K562 (cell line): ENCODE data around the gene KRI1. TPM values are rescaled to one million over a fixed set of nuclear protein-coding genes. Genes with fewer than 3 reads are reported as not detected.

ENCODE experiments used
- ATAC-seq: fragments of 200-7000 bp; cut with Tn5 transposase; 3 replicates; pipeline ENCODE4 v1.9.1; 2020; ENCODE audit warnings: moderate library complexity
- BruUV-seq: library from RNA; stranded (reverse); fragments of 400-500 nt; replicated peaks from 2 replicates; lab custom pipeline; 2021; lab: Mats Ljungman, UMichigan
- CTCF ChIA-PET: fragments of 300-600 bp; formaldehyde crosslinking; extraction: SDS; loops from one replicate; lab custom pipeline; 2021; ENCODE audit warnings: low intra/inter-chr PET ratio; lab: Yijun Ruan, JAX
- POLR2A ChIA-PET: fragments of 300-600, 350-650 bp; sonication (Branson Sonifier 250); formaldehyde crosslinking; extraction: SDS; loops from one replicate; lab custom pipeline; 2021; ENCODE audit warnings: antibody characterized with exemption, inconsistent platforms; lab: Yijun Ruan, JAX
- DNase-seq, 4 experiments: peaks; one replicate each; pipeline versions ENCODE4 v3.0.0 to v3.0.0-alpha.2; 2011 to 2018; ENCODE audit warnings: low spot score in 3 of 4, mixed read lengths in 3 of 4; ENCODE audit errors: extremely low read depth in 1 of 4
- FAIRE-seq: peaks from 2 replicates; lab custom pipeline; 2011; peaks lifted over from hg19 to GRCh38; lab: Jason Lieb, UNC
- H2AFZ ChIP-seq: 2 replicates; pipeline ENCODE4 v1.6.0; 2011; ENCODE audit warnings: low read depth, low read length, control low read depth, inconsistent platforms
- H3K27ac ChIP-seq: fragments of 200-600 bp; 3 replicates; pipeline ENCODE4 v1.8.0; 2011; ENCODE audit warnings: low read depth, mild to moderate bottlenecking, control low read depth, inconsistent platforms, low read length, moderate library complexity, mixed read lengths; ENCODE audit errors: extremely low read depth
- H3K27me3 ChIP-seq, 2 experiments: fragments of 300-600 bp in 1 of 2; 2 replicates in 1 of 2; 3 replicates in 1 of 2; pipeline versions ENCODE4 v1.6.0 to v1.8.0; 2011; ENCODE audit warnings: inconsistent platforms in 2 of 2, low read length in 2 of 2, mild to moderate bottlenecking in 1 of 2, mixed read lengths in 1 of 2, moderate library complexity in 1 of 2; ENCODE audit not compliant: control insufficient read depth in 2 of 2, insufficient read depth in 2 of 2
- H3K36me3 ChIP-seq: fragments of 300-600 bp; 3 replicates; pipeline ENCODE4 v1.8.0; 2011; ENCODE audit warnings: mild to moderate bottlenecking, low read length, inconsistent platforms; ENCODE audit not compliant: control insufficient read depth, insufficient read depth
- H3K4me1 ChIP-seq, 2 experiments: fragments of 200-600 bp in 1 of 2; replicated peaks in 1 of 2; 2 replicates in 1 of 2; 3 replicates in 1 of 2; pipeline versions ENCODE4 v1.5.1 to v1.8.0; 2011; ENCODE audit warnings: inconsistent platforms in 2 of 2, low read length in 2 of 2, mild to moderate bottlenecking in 1 of 2, mixed read lengths in 1 of 2, moderate library complexity in 1 of 2; ENCODE audit not compliant: control insufficient read depth in 2 of 2, insufficient read depth in 2 of 2
- H3K4me2 ChIP-seq: 2 replicates; pipeline ENCODE4 v1.6.1; 2011; ENCODE audit warnings: low read length, control low read depth, inconsistent platforms, mixed read lengths; ENCODE audit not compliant: insufficient read depth
- H3K4me3 ChIP-seq: fragments of 200-600 bp; sonication (generic), shearing (Covaris generic); 2 replicates; pipeline ENCODE4 v1.5.1; 2016; ENCODE audit warnings: control low read depth, inconsistent platforms
- H3K79me2 ChIP-seq: fragments of 200-600 bp; 3 replicates; pipeline ENCODE4 v1.8.0; 2011; ENCODE audit warnings: low read length, inconsistent platforms; ENCODE audit not compliant: control insufficient read depth, insufficient read depth
- H3K9ac ChIP-seq, 2 experiments: 2 replicates each; pipeline versions ENCODE4 v1.6.0 to v1.6.1; 2011; ENCODE audit warnings: low read depth in 2 of 2, low read length in 2 of 2, control low read depth in 1 of 2, inconsistent platforms in 1 of 2, mild to moderate bottlenecking in 1 of 2, mixed read lengths in 1 of 2; ENCODE audit not compliant: insufficient read depth in 1 of 2
- H3K9me1 ChIP-seq: one replicate; pipeline ENCODE4 v1.6.0; 2011; ENCODE audit warnings: inconsistent platforms, mild to moderate bottlenecking, low read length, moderate library complexity; ENCODE audit not compliant: control insufficient read depth, insufficient read depth
- H3K9me3 ChIP-seq: replicated peaks from 2 replicates; pipeline ENCODE4 v1.5.1; 2011; ENCODE audit warnings: low read depth, low read length, inconsistent platforms; ENCODE audit not compliant: control insufficient read depth, insufficient read depth
- H4K20me1 ChIP-seq: replicated peaks from 2 replicates; pipeline ENCODE4 v1.6.1; 2011; ENCODE audit warnings: low read length, inconsistent platforms, mixed read lengths; ENCODE audit not compliant: control insufficient read depth, insufficient read depth
- MAFK ChIP-seq: IDR thresholded peaks from 2 replicates; pipeline ENCODE4 v1.6.1; 2011; ENCODE audit warnings: low read length, improper control_type of control experiment
- POLR2H ChIP-seq: IDR thresholded peaks from 2 replicates; pipeline ENCODE4 v1.6.1; 2016; ENCODE audit warnings: missing genetic modification characterization, low read depth, mild to moderate bottlenecking, control low read depth, missing compliant biosample characterization, moderate library complexity
- RNF2 ChIP-seq: sonication (generic); IDR thresholded peaks from 2 replicates; pipeline ENCODE4 v1.6.1; 2016
- WGBS: fragments of 100-300 bp; shearing (Covaris generic); methylation state at CpG from one replicate; pipeline ENCODE4 v1.1.6; 2016; ENCODE audit warnings: low coverage, mixed read lengths; ENCODE audit not compliant: insufficient coverage; ENCODE audit errors: missing lambda C conversion rate; 5-methylcytosine and 5-hydroxymethylcytosine counted together
- in situ Hi-C: fragments of 300-500 bp; cut with MboI; formaldehyde crosslinking; loops from 4 replicates; pipeline ENCODE4 v1.15.0; 2018; ENCODE audit warnings: inconsistent platforms, mixed read lengths
- intact Hi-C: fragments of 100-400 bp; cut with micrococcal nuclease; formaldehyde crosslinking; loops from 2 replicates; pipeline ENCODE4 v1.14.2; 2022
- polyA plus RNA-seq, 8 experiments: library from polyadenylated mRNA; depleted of rRNA in 4 of 8; stranded (reverse) in 5 of 8; unstranded in 3 of 8; fragments of >200 nt; fragmentation: Nextera tagmentation in 2 of 8; fragmentation: Illumina TruSeq in 1 of 8; extraction: Ambion mirVana in 2 of 8; extraction: Trizol in 1 of 8; gene quantifications; 2 replicates each; pipeline versions ENCODE4 v1.2.1 to v1.2.3, GENCODE V29; 2011 to 2014; ENCODE audit warnings: inconsistent platforms in 1 of 8, missing spikeins in 1 of 8
- total RNA-seq, 7 experiments: library from RNA; depleted of rRNA in 6 of 7; stranded (reverse); fragments of >200 nt in 6 of 7; fragmentation: Illumina TruSeq in 2 of 7; extraction: Trizol in 2 of 7; gene quantifications; 2 replicates each; pipeline versions ENCODE4 v1.2.1 to v1.2.3, GENCODE V29; 2011 to 2021; ENCODE audit warnings: low replicate concordance in 1 of 7
- TF ChIP-seq, protein P1 (sequence below): IDR thresholded peaks from 2 replicates; pipeline ENCODE4 v1.6.1; 2011; ENCODE audit not compliant: insufficient read length; ENCODE audit errors: extremely low read depth
- TF ChIP-seq, protein P2 (sequence below): sonication (generic); formaldehyde crosslinking; IDR thresholded peaks from 2 replicates; pipeline ENCODE4 v1.8.1; 2023; ENCODE audit warnings: mild to moderate bottlenecking, missing genetic modification reagents
- TF ChIP-seq, protein P3 (sequence below): sonication (generic); formaldehyde crosslinking; IDR thresholded peaks from 2 replicates; pipeline ENCODE4 v1.8.1; 2023; ENCODE audit warnings: mild to moderate bottlenecking, missing genetic modification reagents

KRI1 gene
- total and polyA plus RNA-seq, 9 of the 15 experiments (the other 6 are each of a cell fraction or from before 2014, with no cell fraction given): 1.1 to 50.7 (median 24.7) TPM

DNA sequence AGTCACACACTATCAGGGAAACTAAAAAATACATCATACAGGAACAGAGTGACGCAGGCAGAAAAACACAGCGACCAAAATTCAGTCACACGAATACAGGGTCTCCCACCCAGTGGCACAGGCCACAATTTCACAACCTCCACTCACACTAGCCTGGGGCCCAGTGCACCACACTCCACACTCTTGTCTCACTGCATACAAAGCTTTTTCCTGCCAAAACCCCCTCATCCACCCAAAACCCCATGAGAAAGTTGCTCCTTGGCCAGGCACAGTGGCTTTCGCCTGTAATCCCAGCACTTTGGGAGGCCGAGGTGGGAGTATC lies 49.8 kb downstream of the KRI1 start:
- POLR2A ChIA-PET: interaction anchor here (0.9 to 1.0 kb wide), 2 partner anchors 18 to 129 kb away, joined by 3 to 5 read pairs; no protein-coding TSS in a partner anchor
- CTCF ChIA-PET: interaction anchor here (0.7 kb wide), 1 partner anchor 11 kb away, joined by 3 read pairs; no protein-coding TSS in a partner anchor

More for the DNA sequence above, 49.8 kb downstream of the KRI1 start:
- FAIRE-seq (no peak), ATAC-seq (no peak), DNase-seq (no peak)
- no peaks in the 10 kb centered on the region for H4K20me1 ChIP-seq
- H3K4me3 ChIP-seq: no peak overlapping the region
- TF ChIP-seq, protein P1, sequence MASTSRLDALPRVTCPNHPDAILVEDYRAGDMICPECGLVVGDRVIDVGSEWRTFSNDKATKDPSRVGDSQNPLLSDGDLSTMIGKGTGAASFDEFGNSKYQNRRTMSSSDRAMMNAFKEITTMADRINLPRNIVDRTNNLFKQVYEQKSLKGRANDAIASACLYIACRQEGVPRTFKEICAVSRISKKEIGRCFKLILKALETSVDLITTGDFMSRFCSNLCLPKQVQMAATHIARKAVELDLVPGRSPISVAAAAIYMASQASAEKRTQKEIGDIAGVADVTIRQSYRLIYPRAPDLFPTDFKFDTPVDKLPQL: no peak
- TF ChIP-seq POLR2H (tag) (no peak), RNF2 (no peak), MAFK (no peak)
- TF ChIP-seq, protein P2, sequence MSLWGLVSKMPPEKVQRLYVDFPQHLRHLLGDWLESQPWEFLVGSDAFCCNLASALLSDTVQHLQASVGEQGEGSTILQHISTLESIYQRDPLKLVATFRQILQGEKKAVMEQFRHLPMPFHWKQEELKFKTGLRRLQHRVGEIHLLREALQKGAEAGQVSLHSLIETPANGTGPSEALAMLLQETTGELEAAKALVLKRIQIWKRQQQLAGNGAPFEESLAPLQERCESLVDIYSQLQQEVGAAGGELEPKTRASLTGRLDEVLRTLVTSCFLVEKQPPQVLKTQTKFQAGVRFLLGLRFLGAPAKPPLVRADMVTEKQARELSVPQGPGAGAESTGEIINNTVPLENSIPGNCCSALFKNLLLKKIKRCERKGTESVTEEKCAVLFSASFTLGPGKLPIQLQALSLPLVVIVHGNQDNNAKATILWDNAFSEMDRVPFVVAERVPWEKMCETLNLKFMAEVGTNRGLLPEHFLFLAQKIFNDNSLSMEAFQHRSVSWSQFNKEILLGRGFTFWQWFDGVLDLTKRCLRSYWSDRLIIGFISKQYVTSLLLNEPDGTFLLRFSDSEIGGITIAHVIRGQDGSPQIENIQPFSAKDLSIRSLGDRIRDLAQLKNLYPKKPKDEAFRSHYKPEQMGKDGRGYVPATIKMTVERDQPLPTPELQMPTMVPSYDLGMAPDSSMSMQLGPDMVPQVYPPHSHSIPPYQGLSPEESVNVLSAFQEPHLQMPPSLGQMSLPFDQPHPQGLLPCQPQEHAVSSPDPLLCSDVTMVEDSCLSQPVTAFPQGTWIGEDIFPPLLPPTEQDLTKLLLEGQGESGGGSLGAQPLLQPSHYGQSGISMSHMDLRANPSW (CRISPR knock-in tag): no peak
- TF ChIP-seq, protein P3, sequence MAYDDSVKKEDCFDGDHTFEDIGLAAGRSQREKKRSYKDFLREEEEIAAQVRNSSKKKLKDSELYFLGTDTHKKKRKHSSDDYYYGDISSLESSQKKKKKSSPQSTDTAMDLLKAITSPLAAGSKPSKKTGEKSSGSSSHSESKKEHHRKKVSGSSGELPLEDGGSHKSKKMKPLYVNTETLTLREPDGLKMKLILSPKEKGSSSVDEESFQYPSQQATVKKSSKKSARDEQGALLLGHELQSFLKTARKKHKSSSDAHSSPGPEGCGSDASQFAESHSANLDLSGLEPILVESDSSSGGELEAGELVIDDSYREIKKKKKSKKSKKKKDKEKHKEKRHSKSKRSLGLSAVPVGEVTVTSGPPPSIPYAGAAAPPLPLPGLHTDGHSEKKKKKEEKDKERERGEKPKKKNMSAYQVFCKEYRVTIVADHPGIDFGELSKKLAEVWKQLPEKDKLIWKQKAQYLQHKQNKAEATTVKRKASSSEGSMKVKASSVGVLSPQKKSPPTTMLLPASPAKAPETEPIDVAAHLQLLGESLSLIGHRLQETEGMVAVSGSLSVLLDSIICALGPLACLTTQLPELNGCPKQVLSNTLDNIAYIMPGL: no peak
- H3K36me3 ChIP-seq: no peaks in the 10 kb centered on the region
- no peak overlapping the region for H3K27ac ChIP-seq
- no peaks in the 10 kb centered on the region for H3K9me3 ChIP-seq
- in situ Hi-C loops: no loop called here
- 56% methylated on average over 5 of the region's 5 CpGs for WGBS
- no peaks in the 10 kb centered on the region for H3K9me1 ChIP-seq
- no peaks in the 10 kb centered on the region for H3K79me2 ChIP-seq
- H3K9ac ChIP-seq: no peak overlapping the region
- H3K4me2 ChIP-seq: no peak overlapping the region
- peaks cover 0 to 16% of the 10 kb centered on the region in 2 experiments; a peak in 4 of 5 replicates for H3K27me3 ChIP-seq
- H3K4me1 ChIP-seq: peaks cover 19 to 52% of the 10 kb centered on the region in 2 experiments; a peak in 4 of 5 replicates
- no TSS peak for BruUV-seq
- intact Hi-C loops: no loop called here
- H2AFZ ChIP-seq: no peak overlapping the region
